Fibroblast of the aortic adventitia (primary cell): ENCODE data around the gene JAK2. TPM values are rescaled to one million over a fixed set of nuclear protein-coding genes. Genes with fewer than 3 reads are reported as not detected.
"Not testable (repeated sequence)": the region's sequence is repeated elsewhere in the genome, so short reads cannot be mapped to it uniquely, and the experiment has no call there.

Experiments used
- DNase-seq: peaks from one replicate; pipeline ENCODE4 v3.0.0-alpha.2; 2010; ENCODE audit warnings: low read depth
- H3K4me3 ChIP-seq: 2 replicates; pipeline ENCODE4 v1.5.1; 2011; ENCODE audit warnings: low read depth, mild to moderate bottlenecking, control low read depth, low read length, moderate library complexity
- total RNA-seq: library from RNA; depleted of rRNA; stranded (reverse); fragments of >200 nt; gene quantifications from 2 replicates; pipeline ENCODE4 v1.2.3, GENCODE V29; 2012; ENCODE audit warnings: low replicate concordance
- TF ChIP-seq, protein P1 (sequence below): IDR thresholded peaks from 2 replicates; pipeline ENCODE4 v1.5.1; 2011; ENCODE audit warnings: mild to moderate bottlenecking, low read length, control low read depth, inconsistent platforms; ENCODE audit not compliant: insufficient read depth

Gene JAK2
- total RNA-seq, 1 donor: 19.2 TPM

DNA sequence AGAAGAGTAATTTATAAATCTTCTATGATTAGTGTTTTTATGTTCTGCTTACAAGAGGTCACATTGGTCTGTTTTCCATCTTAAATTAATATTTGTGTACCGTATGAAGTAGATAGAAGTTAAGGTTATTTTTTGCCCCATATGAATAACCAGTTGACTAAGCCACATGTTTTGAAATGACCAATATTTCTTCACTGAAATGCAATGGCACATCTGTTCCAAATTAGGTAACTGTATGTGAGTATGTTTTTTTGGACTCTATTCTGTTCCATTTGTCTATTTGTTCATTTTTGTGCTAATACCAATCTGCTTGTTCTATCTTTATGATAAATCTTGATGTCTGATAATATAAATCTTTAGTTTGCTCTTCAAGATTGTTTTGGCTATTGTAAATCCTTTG lies 17.7 kb downstream of the JAK2 start:
- TF ChIP-seq, protein P1, sequence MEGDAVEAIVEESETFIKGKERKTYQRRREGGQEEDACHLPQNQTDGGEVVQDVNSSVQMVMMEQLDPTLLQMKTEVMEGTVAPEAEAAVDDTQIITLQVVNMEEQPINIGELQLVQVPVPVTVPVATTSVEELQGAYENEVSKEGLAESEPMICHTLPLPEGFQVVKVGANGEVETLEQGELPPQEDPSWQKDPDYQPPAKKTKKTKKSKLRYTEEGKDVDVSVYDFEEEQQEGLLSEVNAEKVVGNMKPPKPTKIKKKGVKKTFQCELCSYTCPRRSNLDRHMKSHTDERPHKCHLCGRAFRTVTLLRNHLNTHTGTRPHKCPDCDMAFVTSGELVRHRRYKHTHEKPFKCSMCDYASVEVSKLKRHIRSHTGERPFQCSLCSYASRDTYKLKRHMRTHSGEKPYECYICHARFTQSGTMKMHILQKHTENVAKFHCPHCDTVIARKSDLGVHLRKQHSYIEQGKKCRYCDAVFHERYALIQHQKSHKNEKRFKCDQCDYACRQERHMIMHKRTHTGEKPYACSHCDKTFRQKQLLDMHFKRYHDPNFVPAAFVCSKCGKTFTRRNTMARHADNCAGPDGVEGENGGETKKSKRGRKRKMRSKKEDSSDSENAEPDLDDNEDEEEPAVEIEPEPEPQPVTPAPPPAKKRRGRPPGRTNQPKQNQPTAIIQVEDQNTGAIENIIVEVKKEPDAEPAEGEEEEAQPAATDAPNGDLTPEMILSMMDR: no peak
- no peak overlapping the region for H3K4me3 ChIP-seq
- DNase-seq: peak; percentile 74

DNA sequence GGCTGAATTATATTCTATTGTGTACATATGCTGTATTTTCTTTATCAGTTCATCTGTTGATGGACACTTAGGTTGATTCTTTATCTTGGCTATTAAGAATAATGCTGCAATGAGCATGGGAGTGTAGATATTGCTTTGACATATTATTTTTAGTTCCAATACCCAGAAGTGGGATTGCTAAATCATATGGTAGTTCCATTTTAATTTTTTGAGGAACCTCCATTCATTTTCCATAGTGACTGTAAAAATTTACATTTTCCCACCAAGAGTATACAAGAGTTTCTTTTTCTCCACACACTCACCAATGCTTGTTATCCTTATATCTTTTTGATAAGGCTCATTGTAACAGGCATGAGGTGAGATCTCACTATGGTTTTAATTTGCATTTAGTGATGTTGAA lies 19.4 kb downstream of the JAK2 start:
- TF ChIP-seq, protein P1: no peak
- no peak for DNase-seq
- no peak overlapping the region for H3K4me3 ChIP-seq

DNA sequence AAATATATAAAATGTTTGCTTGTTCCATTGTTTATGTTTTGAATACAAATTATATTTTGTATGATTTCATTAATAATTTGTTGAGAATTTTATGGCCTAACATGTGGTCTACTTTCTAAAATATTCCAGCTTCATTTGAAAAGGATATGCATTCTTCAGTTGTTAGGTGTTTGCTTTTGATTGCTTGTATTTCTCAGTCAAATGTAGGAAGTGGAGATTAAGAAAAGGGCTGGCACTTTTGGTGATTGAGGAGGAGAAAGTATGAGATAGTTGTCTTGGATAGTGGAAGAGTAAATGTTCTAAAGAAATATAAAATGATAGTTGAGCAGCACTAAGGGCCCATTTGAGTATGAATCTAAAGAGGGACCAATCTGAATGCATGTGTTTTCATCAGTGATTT lies 23.1 kb downstream of the JAK2 start:
- TF ChIP-seq, protein P1: no peak
- no peak for DNase-seq
- no peak overlapping the region for H3K4me3 ChIP-seq

DNA sequence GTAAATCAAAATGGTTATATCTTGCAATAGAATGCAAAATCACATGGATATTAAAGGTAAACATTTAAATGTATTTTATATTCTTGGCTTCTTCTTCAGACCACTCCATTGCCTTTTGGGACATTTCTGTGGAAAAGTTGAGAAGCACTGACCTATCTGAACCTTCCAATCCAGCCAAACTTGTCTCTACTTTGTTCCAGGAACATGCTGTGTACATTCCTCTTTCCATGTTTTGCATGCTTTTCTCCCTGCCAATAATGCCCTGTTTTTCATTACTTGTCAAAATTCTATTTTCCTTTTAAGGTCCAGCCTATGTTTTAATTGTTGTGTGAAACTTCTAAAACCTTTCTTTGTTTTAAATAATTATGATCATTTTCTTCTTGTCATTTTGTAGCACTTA lies 28.3 kb downstream of the JAK2 start:
- TF ChIP-seq, protein P1: no peak
- no peak overlapping the region for H3K4me3 ChIP-seq
- peak; percentile 45 for DNase-seq

DNA sequence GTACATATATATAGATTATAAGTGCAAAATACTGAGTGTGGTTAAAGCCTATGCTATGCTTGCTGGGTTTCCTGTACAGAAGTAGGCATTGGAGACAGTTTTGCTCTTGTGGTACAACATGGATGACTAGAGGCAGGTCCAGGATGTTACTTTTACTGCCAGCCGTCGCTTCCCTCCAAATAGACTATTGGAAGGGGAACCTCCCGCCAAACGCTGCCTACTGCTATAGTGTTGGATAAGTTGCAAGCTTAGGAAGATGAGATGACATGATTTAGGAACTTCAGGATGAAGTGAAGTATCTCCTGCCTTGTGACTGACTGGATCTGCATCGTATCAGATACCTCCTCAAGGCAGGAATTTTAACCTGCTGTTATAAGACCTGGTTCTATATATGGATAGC lies 30.9 kb downstream of the JAK2 start:
- no peak overlapping the region for H3K4me3 ChIP-seq
- DNase-seq: no peak
- TF ChIP-seq, protein P1: no peak

DNA sequence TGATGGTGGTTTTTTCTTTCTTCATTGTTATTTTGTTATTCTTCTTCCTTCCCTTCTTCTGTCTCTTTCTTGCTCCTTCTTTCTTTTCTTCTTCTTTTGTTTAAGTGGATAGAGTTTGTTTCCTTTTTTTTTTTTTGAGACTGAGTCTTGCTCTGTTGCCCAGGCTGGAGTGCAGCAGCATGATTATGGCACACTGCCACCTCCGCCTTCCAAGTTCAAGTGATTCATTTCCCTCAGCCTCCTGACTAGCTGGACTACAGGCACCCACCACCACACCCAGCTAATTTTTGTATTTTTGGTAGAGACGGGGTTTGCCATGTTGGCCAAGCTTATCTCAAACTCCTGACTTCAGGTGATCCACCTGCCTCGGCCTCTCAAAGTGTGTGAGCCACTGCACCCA lies 40.3 kb downstream of the JAK2 start:
- H3K4me3 ChIP-seq: no peak overlapping the region
- peak; percentile 35 for DNase-seq
- TF ChIP-seq, protein P1: no peak

DNA sequence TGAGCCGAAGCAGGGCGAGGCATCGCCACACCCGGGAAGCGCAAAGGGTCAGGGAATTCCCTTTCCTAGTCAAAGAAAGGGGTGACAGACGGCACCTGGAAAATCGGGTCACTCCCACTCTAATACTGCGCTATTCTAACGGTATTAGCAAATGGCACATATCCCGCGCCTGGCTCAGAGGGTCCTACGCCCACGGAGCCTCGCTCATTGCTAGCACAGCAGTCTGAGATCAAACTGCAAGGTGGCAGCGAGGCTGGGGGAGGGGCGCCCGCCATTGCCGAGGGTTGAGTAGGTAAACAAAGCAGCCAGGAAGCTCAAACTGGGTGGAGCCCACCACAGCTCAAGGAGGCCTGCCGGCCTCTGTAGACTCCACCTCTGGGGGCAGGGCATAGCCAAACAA lies 46.9 kb downstream of the JAK2 start:
- not testable (repeated sequence) for H3K4me3 ChIP-seq, DNase-seq
